Activated naive CD4-positive, alpha-beta T cell treated with anti-CD3 and anti-CD28 coated beads, Interleukin-2, amount 50 U/mL, for 24 hours (primary cell): ENCODE results near the gene KDM2A.
"Not testable (repeated sequence)": the region's sequence is repeated elsewhere in the genome, so short reads cannot be mapped to it uniquely, and the experiment has no call there.

ENCODE experiments used
- H3K27ac Mint-ChIP-seq: one replicate; pipeline ENCODE4 v1.8.0; 2021; ENCODE audit warnings: mild to moderate bottlenecking, mixed read lengths
- H3K27me3 Mint-ChIP-seq: one replicate; pipeline ENCODE4 v1.8.0; 2021; ENCODE audit warnings: mixed read lengths
- H3K36me3 Mint-ChIP-seq: one replicate; pipeline ENCODE4 v1.8.0; 2021; ENCODE audit warnings: mixed read lengths
- H3K4me1 Mint-ChIP-seq: one replicate; pipeline ENCODE4 v1.8.0; 2021; ENCODE audit warnings: mixed read lengths
- H3K4me3 Mint-ChIP-seq: one replicate; pipeline ENCODE4 v1.8.0; 2021; ENCODE audit warnings: mild to moderate bottlenecking, mixed read lengths
- H3K9me3 Mint-ChIP-seq: one replicate; pipeline ENCODE4 v1.8.0; 2021; ENCODE audit warnings: mixed read lengths

Gene KDM2A

DNA sequence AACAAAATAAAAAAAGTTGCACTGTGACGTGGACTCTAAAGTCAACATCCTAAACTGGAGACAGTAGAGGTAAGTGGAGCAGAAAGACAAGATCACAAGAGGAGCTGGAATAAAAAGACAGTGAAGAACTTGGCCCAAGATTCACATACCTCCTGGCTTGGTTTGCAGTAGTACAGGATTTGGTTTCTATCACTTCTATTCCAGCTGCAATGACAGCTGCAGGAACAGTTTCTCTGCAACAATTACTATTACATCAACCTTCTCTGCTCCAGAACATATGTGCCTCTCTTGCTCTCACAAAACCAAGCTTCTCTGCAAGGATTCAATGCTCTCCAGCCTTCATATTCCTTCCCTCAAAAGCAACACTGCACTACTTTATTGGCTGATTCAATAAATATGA is 7.8 kb upstream of the KDM2A start:
- H3K27me3 Mint-ChIP-seq = no peaks in the 10 kb centered on the region
- no peak overlapping the region for H3K27ac Mint-ChIP-seq
- peaks cover 13% of the 10 kb centered on the region for H3K4me1 Mint-ChIP-seq
- H3K36me3 Mint-ChIP-seq = no peaks in the 10 kb centered on the region
- no peaks in the 10 kb centered on the region for H3K9me3 Mint-ChIP-seq
- no peak overlapping the region for H3K4me3 Mint-ChIP-seq

DNA sequence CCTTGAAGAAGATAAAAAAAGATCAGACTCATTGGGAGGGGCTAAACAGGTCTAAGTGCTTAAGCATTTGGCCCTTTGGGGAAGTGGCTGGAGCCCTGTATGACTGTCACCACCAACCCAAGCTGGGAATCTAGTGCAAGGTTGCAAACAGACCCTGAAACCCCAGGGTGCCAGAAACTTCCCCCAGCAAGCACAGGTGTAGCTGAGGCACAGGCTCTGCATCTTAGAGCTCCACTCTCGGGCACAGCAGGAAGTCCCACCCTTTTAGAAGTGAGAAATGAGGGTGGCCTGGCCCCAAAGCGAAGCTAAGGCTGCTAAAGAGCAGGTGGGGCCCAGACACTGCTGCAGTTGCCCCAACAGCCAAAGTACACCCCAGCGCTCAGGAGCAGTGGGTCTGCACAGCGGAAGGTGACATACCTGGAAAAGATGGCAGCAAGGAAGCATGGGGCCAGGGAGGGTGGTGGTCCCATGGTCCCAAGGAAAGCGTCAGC is 5.8 kb upstream of the KDM2A start:
- Mint-ChIP-seq H3K4me1 (peaks cover 18% of the 10 kb centered on the region), H3K9me3 (no peaks in the 10 kb centered on the region), H3K27me3 (no peaks in the 10 kb centered on the region), H3K27ac (peak overlapping the region; percentile 84), H3K4me3 (no peak overlapping the region), H3K36me3 (no peaks in the 10 kb centered on the region)

DNA sequence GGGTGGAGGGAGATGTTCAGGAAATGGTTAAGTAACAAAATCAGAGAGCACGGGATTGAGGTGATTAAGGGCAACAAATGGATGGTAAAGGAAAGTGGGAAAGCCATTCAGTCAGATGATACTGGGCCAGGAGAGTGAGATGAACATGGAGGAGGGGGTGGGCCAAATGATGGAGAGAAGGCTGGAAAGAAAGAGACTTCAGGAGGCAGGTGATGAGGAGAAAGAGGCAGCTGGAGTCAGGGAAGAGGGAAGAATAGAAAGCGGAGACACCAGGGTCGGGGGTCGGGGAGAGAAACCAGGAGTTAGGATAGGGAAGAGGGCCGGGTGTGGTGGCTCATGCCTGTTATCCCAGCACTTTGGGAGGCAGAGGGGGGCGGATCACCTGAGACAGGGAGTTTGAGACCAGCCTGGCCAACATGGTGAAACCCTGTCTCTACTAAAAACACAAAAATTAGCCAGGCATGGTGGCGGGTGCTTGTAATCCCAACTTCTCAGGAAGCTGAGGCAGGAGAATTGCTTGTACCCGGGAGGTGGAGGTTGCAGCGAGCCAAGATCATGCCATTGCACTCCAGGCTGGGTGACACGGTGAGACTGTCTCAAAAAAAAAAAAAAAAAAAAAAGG is 4.7 kb upstream of the KDM2A start:
- H3K9me3 Mint-ChIP-seq = no peaks in the 10 kb centered on the region
- no peaks in the 10 kb centered on the region for H3K36me3 Mint-ChIP-seq
- peaks cover 18% of the 10 kb centered on the region for H3K4me1 Mint-ChIP-seq
- H3K4me3 Mint-ChIP-seq = no peak overlapping the region
- no peaks in the 10 kb centered on the region for H3K27me3 Mint-ChIP-seq
- peak overlapping the region; percentile 23 for H3K27ac Mint-ChIP-seq

DNA sequence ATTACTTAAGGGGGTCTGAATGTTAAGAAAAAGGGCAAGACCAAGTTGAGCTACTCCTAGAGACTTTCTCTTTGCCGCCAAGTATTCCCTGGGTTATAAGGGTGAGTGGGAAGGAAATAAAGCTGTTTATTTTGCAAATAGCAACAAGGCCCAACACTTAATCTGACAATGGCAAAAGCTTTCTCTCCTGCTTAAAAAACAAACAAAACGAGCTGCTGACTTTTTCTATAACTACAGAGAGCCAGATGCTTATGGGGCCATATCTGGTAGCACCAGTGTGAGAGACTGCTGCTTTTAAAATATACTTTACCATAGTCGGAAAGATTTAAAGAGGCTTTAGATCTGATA is 2.3 kb upstream of the KDM2A start:
- Mint-ChIP-seq H3K36me3 (peaks cover 8% of the 10 kb centered on the region), H3K4me3 (peak overlapping the region; percentile 4), H3K4me1 (peaks cover 32% of the 10 kb centered on the region), H3K9me3 (no peaks in the 10 kb centered on the region), H3K27me3 (no peaks in the 10 kb centered on the region), H3K27ac (no peak overlapping the region)

DNA sequence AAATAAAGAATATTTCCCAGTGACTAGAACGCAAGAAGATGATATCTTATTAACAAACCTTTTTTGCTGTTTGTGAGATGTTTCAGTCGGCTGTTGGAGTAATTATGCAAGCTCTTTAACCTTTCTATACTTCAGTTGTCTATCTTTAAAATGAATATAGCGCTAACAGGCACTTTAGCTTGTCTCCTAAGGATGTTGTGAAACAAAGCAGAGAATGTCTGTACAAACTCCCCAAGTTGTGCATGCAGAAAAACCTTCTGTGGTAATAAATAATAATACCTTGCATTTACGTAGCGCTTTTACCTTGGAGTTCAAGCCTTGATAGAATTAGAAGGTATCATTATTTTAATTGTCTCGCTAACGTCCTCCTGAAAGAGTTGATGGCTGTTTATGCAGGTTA is 1.9 kb upstream of the KDM2A start:
- H3K27me3 Mint-ChIP-seq = no peaks in the 10 kb centered on the region
- H3K9me3 Mint-ChIP-seq = no peaks in the 10 kb centered on the region
- peaks cover 35% of the 10 kb centered on the region for H3K4me1 Mint-ChIP-seq

DNA sequence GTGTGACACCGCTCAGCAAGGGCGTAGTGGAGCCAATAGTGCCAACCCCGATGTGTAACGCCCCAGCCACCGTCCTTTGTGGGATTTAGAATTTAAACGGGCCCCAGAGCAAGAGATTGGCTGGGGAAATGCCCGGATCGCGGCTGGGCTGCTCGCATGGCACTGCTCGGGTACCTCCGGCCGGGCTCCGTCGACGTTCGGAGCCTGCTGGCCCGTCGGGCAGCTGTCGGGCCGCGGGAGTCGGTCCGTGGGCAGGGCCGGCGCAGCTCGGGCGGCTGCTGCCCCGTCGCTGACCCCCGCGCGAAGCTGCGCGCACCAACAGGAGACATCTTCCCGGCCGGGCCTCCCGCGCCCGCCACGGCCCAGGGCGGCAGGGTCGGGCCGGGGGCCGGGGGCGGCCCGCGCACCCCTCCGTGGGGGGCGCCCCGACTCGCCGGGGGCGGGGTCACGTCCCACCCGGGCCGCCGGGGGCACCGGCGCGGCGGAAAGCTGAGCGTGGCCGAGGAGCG is 1.3 kb upstream of the KDM2A start:
- Mint-ChIP-seq H3K27ac (peak overlapping the region; percentile 80), H3K4me1 (peaks cover 36% of the 10 kb centered on the region), H3K9me3 (no peaks in the 10 kb centered on the region), H3K36me3 (peaks cover 8% of the 10 kb centered on the region), H3K4me3 (peak overlapping the region; percentile 86), H3K27me3 (no peaks in the 10 kb centered on the region)

More for the DNA sequence above, 1.9 kb upstream of the KDM2A start:
- Mint-ChIP-seq H3K4me3 (peak overlapping the region; percentile 86), H3K36me3 (peaks cover 8% of the 10 kb centered on the region), H3K27ac (peak overlapping the region; percentile 80)

DNA sequence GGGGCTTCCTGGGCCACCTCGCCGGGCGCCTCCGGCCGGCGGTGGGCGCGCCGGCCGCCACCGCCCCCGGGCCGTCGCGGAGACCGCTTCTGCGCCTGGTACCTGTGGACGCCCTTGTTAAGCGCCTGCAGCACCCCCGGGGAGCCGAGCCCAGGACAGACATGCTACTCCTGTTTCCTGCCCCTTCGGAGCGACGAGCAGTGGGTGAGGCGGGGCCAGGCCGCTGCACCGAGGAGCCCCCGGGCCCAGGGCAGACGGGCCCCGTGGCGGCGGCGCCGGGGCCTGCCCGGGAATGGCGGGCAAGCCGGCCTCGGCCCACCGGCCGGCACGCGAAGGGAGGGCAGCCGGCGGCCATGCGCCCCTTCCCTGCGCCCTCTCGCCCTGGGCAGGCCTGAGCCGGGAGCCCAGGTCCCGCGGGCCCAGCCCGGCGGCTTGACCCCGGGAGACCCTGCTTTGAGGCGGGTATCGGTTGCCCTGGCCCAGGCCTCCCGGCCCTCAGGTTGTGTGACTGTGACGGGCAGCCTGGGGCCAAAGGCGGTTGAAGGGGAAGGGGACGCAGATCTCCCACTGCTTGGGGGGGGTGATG is 789 bp upstream of the KDM2A start:
- Mint-ChIP-seq H3K27me3 (no peaks in the 10 kb centered on the region), H3K4me1 (peaks cover 37% of the 10 kb centered on the region), H3K9me3 (no peaks in the 10 kb centered on the region), H3K4me3 (peak overlapping the region; percentile 82), H3K27ac (no peak overlapping the region), H3K36me3 (peaks cover 8% of the 10 kb centered on the region)

DNA sequence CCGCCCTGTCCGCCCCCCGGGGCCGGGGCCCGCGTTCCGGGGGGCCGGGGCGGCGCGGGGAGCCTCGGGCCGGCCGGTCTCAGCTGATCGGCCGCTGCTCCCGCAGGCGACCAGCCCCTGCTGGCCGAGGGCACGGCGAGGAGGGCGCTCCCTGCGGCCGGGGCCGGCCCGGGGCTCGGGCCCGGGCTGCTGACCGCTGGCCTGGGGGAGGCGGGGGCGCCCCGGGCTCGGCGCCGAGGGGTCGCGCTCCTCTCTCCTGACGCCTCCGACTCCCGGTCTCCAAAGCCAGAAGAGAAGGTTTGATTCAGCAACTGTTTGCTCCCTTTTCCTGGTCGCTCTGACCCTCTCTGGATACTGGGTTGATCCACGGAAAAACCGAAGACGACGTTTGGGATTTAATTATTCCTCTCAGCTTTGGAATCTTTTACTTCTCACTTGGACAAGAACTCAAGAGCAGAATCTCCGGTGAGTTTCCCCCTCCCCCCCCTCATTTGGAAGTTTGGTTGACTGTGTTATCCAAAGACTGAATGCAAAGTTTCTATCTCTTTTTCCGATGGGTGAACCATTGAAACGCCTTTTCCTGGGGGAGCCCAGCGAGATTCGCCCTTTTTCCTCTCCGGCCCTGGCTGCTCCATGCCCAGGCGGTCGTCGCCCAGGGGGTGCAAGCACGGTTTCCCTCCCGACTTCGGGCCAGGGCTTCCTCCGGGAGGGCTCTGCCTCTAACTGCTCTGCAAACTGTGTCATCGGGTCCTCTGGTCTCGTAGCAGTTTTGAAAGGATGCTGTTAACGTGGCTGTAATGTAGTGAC is 725 bp downstream of the KDM2A start:
- Mint-ChIP-seq H3K27me3 (no peaks in the 10 kb centered on the region), H3K4me1 (peaks cover 36% of the 10 kb centered on the region), H3K27ac (peak overlapping the region; percentile 97), H3K36me3 (peaks cover 8% of the 10 kb centered on the region), H3K9me3 (no peaks in the 10 kb centered on the region), H3K4me3 (peak overlapping the region; percentile 99)

DNA sequence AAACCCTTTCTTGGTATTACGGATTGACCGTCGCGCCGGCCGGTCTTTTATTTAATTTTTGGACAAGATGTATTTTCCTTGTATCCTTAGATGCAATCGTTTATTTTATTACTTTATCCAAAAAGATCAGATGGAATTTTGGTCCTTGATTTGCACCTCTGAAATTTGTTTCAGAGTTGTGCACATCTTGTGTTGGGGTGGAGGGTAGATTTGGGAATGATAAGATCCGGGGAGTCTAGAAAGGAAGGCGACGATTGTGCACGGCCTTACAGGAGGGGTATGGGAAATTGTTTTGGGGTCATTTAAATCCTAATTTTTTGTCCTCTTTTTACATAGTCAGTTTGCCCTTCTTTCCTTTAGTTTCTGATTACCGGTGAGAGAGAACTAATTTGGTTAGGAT is 1.4 kb downstream of the KDM2A start:
- Mint-ChIP-seq H3K27ac (peak overlapping the region; percentile 97), H3K4me1 (peaks cover 39% of the 10 kb centered on the region), H3K9me3 (no peaks in the 10 kb centered on the region), H3K4me3 (peak overlapping the region; percentile 99), H3K36me3 (peaks cover 8% of the 10 kb centered on the region), H3K27me3 (no peaks in the 10 kb centered on the region)

DNA sequence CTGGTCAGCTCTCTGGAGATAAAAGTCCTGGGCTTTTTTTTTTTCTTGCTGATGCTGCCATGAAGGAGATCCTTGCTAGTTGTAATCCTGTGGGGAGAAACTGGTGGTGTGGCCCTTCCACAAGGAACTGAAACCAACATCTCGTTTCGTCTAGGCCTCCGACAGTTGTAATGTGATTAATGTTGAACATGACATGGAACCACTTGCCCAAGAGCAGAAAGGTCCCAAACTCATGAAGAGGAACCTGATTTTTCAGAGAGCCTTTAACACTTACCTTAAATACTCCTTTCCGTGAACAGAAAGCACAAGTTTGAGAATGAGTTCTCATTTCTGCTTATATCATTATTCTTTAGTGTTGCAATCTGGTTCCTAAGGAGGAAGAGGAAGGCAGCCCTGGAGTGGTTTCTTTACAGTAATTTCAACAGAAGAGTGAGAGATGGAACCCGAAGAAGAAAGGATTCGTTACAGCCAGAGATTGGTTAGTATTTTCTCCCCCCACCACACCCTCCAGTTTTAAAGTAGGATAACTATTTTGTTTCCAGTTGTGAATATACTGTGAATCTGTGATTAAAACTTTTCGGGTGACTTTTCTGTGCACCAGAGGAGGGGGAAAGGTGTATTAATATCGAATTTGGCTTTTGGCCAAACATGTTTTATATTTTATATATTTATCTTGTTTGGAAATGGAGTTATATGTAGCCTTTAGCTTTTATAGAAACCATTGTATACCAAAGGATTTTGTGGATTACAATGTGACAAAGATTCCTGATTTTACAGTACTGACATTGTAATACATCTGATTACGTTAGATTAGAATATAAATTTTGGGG is 2.0 kb downstream of the KDM2A start:
- peaks cover 8% of the 10 kb centered on the region for H3K36me3 Mint-ChIP-seq
- H3K9me3 Mint-ChIP-seq = no peaks in the 10 kb centered on the region
- H3K27ac Mint-ChIP-seq = peak overlapping the region; percentile 97
- peak overlapping the region; percentile 99 for H3K4me3 Mint-ChIP-seq
- H3K27me3 Mint-ChIP-seq = no peaks in the 10 kb centered on the region
- H3K4me1 Mint-ChIP-seq = peaks cover 39% of the 10 kb centered on the region

DNA sequence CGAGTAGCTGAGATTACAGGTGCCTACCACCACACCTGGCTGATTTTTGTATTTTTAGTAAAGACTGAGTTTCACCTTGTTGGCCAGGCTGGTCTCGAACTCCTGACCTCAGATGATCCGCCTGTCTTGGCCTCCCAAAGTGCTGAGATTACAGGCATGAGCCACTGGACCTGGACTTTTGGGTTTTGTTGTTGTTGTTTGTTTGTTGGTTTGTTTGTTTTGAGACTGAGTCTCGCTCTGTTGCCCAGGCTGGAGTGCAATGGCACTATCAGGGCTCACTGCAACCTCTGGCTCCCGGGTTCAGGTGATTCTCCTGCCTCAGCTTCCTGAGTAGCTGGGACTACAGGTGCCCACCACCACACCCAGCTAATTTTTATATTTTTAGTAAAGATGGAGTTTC is 4.7 kb downstream of the KDM2A start:
- H3K9me3 Mint-ChIP-seq, H3K36me3 Mint-ChIP-seq, H3K27ac Mint-ChIP-seq, H3K4me3 Mint-ChIP-seq, H3K27me3 Mint-ChIP-seq: not testable (repeated sequence)
- peaks cover 34% of the 10 kb centered on the region for H3K4me1 Mint-ChIP-seq

DNA sequence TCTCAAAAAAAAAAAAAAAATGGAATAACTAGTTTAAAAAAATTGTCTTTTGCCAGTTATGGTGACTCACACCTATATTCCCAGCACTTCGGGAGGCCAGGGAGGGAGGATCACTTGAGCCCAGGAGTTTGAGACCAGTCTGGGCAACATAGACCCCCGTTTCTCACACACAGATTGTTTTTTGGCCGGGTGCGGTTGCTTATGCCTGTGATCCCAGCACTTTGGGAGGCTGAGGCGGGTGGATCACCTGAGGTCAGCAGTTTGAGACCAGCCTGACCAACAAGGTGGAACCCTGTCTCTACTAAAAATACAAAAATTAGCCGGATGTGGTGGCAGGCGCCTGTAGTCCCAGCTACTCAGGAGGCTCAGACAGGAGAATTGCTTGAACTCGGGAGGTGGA is 7.2 kb downstream of the KDM2A start:
- H3K9me3 Mint-ChIP-seq, H3K27ac Mint-ChIP-seq, H3K4me3 Mint-ChIP-seq, H3K36me3 Mint-ChIP-seq, H3K27me3 Mint-ChIP-seq: not testable (repeated sequence)
- peaks cover 34% of the 10 kb centered on the region for H3K4me1 Mint-ChIP-seq

DNA sequence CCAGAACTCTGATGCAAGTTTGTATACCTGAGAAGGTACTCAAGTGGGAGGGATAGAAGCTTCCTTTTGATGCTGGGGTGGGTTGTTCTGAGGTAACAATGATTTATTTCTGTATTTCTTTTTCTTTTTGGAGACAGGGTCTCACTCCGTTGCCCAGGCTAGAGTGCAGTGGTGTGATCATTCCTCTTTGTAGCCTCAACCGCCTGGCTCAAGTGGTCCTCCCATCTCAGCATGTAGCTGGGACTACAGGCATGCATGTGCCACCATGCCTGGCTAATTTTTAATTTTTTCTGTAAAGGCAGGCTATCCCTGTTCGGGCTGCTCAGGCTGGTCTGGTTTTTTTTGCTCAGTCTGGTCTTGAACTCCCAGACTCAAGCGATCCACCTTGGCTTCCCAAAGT is 7.9 kb downstream of the KDM2A start:
- no peak overlapping the region for H3K4me3 Mint-ChIP-seq
- no peak overlapping the region for H3K27ac Mint-ChIP-seq
- H3K4me1 Mint-ChIP-seq = peaks cover 31% of the 10 kb centered on the region
- peaks cover 8% of the 10 kb centered on the region for H3K36me3 Mint-ChIP-seq
- H3K27me3 Mint-ChIP-seq = no peaks in the 10 kb centered on the region
- H3K9me3 Mint-ChIP-seq = no peaks in the 10 kb centered on the region

DNA sequence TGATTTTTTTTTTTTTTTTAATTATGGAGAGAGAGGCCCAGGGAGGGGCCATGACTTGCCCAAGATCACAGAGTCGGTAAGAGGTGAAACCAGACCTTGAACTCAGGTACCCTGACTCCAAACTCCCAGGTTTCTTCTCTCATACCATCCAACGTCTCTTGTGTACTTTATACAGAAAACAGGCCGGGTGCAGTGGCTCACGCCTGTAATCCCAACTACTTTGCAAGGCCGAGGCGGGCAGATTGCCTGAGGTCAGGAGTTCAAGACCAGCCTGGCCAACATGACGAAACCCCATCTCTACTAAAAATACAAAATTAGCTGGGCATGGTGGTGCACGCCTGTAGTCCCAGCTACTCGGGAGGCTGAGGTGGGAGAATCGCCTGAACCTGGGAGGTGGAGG is 11.8 kb downstream of the KDM2A start:
- H3K27me3 Mint-ChIP-seq = not testable (repeated sequence)
- peak overlapping the region; percentile 30 for H3K27ac Mint-ChIP-seq

DNA sequence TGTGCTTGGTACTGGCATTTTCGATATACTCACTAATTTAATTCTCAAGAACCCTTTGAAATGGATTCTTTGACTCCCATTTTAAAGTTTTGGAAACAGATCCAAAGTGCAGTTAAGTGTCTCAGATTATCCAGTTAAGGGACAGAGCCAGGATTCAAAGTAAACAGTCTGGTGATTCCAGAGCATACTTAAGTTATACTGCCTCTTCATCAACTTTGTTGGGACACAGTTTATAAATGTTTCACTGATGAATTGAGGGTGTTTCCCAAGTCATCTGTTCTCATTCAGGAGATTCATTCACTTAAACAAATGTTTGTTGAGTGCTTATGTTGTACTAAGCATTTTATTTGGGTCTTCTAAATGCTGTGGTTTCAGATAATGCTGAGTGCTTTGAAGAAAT is 17.1 kb downstream of the KDM2A start:
- Mint-ChIP-seq H3K27ac (no peak overlapping the region), H3K4me3 (no peak overlapping the region), H3K36me3 (peaks cover 35% of the 10 kb centered on the region), H3K4me1 (peaks cover 44% of the 10 kb centered on the region), H3K9me3 (no peaks in the 10 kb centered on the region), H3K27me3 (no peaks in the 10 kb centered on the region)

More for the DNA sequence above, 11.8 kb downstream of the KDM2A start:
- Mint-ChIP-seq H3K4me1 (peaks cover 35% of the 10 kb centered on the region), H3K36me3 (peaks cover 23% of the 10 kb centered on the region)
- not testable (repeated sequence) for H3K4me3 Mint-ChIP-seq, H3K9me3 Mint-ChIP-seq
